Measurements from ENCODE around the gene SLC25A19.
A peak's percentile ranks its signal among the peaks of the same experiment; 100 is the strongest.

SLC25A19 gene

DNA sequence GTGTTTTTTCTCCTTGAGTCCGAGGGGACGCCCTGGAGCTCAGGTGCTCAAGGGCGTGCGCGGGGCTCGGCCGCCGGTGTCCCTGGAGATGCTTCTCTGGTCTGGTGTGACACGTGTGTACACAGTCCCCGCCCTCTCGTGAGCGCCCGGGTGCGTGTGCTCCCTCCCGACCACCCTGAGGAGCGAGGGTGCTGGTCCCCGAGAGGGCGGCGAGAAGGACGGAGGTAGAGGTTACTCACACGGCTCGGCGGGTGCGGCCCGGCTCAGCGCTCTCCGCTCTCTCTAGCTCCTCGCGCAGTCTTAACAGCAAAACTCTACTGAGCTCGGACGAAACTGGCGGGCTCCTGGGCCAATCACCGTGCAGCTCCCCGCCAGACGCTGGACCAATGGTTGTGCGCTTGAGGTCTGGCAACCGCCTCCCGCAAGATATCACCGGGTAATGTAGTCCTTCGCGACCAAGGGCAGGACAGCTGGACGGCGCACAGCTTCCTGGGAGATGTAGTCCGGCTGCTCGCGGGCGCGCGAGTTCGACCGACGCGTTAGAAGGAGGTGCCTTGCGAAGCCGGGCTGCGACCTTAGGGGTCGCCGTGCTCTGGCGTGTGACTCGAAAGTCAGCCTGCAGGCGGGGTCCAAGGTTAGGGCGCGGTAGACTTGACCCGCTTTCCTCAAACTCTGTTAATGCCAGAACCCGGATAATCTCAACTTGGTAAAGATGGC is at the start of gene SLC25A19:
Gene SLC25A19, minus strand, starts transcription at position 319 of the 717 bp plus-strand sequence. CDS start 2,669 bp downstream, outside the sequence.
- peak; percentile 93 for DNase-seq

GRCh38 chr17:75338335-75338734 is 49.1 kb upstream of the SLC25A19 start:
- no peak for DNase-seq

DNA sequence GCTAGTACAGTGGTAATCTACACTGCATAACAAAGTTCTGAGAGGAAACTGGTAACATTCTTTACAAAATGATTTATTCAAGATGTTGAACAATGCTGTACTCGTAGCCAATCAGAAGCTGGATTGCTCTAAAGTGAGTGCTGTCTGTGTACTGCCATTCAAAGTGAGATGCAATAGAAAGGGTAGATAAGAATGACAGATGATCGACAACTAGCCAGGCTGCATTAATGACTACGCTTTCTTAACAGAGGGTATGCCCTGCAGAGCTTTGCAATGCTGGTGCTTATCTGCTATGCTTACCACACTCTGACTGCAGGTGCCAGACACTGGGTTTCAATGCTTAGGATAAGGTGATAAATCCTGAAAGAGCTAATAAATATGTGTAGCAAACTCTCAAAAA is 46.1 kb upstream of the SLC25A19 start:
- no peak for DNase-seq

DNA sequence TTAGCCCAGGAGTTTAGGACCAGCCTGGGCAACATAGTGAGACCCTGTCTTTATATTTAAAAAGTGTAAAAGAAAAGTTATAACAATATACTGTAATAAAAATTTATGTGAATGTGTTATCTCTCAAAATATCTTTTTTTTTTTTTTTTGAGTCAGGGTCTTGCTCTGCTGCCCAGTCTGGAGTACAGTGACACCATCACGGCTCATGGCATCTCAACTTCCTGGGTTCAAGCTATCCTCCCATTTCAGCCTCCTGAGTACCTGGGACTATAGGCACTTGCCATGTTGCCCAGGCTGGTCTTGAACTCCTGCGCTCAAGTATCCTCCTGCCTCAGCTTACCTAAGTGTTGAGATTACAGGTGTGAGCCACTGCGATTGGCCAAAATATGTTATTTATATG is 45.5 kb upstream of the SLC25A19 start:
- no peak for DNase-seq

- DNase-seq: no peak
These were observed 42.4 kb upstream of the SLC25A19 start for GRCh38 chr17:75331671-75332070.

GRCh38 chr17:75327757-75328156 is 38.5 kb upstream of the SLC25A19 start:
- no peak for DNase-seq

DNA sequence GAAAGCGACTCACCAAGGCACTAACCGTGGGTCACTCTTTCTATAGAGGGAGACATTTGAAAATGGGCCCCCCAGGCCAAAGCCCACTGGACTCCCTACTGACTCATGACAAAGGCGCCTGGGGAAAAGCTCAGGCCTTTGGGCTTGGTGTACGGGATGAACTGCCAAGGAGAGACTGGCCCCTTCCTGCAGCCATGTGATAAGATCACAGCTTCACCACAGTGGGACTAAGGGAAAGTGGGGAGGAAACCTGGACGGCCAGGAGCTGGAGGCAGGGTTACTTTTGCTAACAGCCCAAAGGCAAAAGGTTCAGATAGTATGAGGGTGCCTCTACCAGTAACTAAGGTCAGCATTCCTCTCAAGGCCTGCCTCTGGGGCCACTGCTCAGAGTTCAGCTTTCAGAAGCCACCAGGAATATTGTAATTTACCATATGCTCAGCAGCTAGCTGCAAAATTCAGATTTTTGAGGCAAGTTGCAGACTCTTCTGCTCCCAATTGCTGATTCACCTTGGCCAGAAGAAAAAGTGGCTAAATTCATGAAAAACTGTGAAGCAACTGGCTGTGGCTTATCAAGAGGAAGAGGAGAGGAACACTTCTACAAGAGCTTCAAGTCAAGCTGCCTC is 37.1 kb upstream of the SLC25A19 start:
- DNase-seq: no peak

DNA sequence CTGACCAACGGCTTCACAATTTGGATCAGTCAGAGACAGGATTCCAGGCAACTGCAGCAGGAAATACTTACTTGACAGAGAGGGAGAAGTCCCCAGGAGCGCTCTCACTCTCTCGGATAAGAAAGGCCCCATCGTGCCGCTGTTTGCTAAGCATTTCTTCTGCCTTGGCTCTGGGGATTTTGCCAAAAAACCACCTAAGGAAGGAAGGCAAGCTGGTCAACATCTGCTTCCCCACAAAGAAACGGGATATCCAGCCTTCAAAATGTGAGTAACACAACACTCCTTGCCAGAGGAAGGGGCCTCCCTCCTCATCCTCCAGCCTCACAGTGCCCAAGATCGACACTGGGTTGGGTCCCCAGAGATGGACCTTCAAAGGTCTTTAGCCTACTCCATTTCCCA is 36.6 kb upstream of the SLC25A19 start:
- DNase-seq: no peak

- no peak for DNase-seq
These were observed 36.1 kb upstream of the SLC25A19 start for GRCh38 chr17:75325348-75325747.

DNA sequence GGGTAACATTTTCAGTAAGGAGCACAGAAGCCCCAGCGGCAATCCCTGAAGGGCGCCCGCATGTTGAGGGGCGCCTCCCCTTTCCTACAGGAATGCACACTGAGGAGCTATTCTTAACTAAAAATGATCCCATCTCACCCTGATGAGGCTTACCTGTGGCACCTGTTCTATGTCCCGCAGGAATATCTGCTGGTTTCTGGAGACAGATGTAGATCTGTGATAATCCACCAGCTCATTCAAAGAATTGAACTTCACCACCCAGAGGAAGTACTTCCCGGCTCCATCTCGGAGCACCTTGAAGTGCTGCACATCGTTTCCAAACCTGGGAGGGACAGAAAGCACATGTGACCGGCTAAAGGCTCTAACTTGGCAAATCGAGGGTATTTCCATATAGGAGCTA is 32.3 kb upstream of the SLC25A19 start:
- no peak for DNase-seq

DNA sequence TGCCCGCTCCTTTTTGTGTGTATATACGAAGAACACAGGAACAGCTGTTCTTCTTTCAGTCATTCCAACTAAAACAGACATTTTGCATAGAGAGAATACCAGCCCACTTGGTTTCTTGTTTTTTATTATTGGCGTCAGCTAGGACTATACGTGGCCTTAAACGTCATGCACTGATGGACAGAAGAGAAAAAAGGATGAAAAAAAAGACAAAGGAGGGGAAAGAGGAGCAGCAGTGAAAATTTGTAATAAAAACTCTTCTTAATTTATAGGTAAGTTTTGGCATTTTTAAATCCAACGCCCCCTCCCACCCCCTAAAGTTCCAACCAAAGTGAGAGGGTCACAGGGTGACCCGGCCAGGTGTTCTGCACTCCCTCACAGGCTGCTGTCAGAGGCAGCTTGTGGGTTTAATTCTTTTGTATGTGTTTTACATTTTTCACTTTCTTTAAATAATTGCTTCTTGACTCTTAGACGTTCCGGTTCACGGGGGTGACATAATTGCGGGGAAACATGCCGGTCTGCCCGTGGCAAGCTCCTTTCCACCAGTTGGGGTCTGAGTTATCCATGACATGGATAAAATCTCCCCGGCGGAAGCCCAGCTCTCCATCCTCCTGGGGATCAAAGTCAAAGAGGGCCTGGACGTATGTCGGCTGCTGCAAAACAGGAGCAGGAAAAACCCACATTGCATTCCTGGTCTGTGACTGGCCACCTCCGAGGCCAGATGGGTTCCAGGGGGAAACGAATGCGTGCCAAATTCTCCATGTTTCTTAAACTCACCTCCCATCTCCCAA is 30.9 kb upstream of the SLC25A19 start:
- DNase-seq: no peak

DNA sequence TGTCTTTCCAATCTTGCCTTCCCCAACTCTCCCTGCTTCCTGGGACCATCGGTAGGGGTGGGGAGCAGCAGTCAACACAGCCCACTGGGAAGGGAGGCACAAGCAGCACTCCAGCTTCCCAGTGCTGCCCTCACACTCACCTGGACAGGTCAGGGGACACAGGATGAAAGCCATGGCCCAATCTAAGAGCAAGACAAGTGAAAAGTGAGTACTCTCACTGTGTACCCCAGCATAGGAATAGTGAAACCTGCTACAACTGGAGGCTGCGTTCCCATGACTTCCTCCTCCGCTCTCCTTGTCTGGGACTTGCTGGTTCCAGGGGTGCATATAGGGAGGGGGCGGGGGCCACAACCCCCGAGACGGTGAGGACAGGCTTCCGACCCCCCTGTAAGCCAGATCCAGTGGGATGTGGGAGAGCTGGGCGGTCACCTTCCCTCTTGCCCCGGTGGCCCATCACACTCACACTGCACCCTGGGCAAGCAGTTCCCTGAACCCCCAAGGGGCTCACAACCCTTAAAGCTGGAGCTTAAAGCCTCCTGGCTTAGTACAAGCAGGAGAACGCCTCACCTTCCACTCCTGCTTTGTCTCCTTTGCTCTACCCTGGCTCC is 29.5 kb upstream of the SLC25A19 start:
- no peak for DNase-seq

DNA sequence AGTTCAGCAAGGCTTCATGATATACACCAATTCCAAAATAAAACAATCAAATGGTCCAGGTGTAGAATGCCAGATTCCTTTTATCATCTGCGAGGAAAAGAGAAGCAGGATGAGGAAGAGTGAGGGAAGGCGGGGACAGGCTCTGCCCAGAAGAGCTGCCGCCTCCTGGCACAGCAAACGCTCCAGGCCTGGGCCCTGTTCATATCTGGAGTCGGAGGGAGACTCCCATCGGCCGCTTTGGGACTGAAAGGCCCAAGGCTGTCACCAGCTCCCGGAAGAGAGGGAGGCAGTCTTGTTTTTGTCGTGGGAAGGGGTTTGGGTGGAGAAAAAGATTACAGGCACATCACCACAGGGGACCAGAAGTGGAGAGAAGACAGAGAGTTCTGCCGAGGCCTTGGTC is 29.0 kb upstream of the SLC25A19 start:
- no peak for DNase-seq

DNA sequence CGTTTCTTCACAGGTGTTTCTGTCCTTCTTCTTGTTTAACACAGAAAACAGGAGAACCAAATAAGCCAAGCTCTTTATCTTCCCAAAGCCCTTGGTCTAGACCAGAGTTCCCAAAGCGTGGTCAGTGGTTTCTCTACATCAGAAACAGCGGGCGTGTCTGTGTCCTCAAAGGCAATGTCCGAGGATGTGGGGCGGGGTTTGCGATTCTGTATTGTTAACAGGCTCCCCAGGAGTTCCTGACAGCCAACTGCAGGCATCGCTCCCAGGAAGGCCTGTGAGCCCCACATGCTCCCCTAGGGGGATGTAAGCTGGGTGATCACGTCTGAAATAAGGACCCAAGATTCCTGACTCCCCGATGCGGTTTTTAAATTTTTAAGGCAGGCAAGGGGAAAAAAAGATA is 28.4 kb upstream of the SLC25A19 start:
- DNase-seq: no peak

- no peak for DNase-seq
These were observed 27.0 kb upstream of the SLC25A19 start for GRCh38 chr17:75316253-75316652.

DNA sequence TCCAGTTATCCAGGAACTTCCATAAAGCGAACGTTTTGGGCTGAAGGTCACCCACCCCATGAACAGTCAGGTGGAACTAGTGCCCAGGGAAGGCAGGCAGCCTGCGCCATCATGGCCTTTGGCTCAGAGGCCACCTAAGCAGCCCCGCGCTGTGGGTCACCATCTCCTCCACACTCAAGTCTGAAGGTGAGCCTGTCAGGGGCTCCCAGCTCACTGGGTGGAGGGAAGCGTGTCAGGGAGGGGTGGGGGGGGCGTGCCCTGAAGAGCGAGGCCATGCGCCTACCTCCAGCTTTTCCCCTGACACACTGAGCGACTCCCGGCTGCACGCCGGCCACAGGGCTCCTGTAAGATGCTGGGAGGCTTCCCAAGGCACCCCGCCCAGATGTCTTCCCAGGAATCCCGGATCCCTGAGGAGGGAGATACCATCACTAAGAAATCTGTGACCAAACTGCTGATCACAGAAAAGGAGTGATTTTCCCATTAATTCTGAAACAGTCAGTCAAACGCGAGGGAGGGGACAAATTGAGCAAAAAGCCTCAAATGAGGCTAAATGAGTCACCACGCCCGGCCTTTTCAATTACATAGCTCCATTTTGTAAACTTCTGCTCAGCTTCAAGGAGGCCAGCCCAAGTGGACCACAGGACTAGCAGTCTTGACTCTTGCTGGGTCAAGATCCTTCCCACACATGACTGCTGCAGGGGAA is 26.5 kb upstream of the SLC25A19 start:
- DNase-seq: no peak

DNA sequence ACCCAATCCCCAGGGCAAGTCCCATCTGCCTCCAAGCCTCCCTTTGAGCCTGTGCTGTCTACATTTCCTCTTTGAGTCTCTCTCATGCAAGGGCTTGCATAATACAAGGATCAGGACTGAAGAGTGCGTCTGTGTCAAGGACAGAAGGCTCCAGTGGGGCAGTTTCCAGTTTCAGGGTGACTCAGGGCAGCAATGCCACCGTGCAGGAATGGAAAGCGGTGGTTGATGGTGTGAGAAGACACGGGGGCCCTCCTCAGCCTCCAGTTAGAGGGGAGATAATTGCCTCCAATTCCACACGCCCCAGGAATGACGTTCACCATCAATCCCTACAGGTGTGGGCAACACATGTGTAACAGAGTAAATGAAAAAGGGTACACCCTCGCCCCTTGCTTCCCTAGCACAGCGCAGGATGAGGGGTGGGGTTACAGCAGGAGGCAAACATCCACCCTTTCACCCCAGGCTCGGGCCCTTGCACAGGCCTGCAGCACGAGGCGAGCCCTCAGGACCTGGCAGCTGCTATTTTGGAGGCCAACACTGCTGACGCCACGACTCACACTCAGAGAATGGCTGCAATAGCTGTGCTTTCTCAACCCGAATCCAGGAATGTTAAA is 24.8 kb upstream of the SLC25A19 start:
- no peak for DNase-seq

DNA sequence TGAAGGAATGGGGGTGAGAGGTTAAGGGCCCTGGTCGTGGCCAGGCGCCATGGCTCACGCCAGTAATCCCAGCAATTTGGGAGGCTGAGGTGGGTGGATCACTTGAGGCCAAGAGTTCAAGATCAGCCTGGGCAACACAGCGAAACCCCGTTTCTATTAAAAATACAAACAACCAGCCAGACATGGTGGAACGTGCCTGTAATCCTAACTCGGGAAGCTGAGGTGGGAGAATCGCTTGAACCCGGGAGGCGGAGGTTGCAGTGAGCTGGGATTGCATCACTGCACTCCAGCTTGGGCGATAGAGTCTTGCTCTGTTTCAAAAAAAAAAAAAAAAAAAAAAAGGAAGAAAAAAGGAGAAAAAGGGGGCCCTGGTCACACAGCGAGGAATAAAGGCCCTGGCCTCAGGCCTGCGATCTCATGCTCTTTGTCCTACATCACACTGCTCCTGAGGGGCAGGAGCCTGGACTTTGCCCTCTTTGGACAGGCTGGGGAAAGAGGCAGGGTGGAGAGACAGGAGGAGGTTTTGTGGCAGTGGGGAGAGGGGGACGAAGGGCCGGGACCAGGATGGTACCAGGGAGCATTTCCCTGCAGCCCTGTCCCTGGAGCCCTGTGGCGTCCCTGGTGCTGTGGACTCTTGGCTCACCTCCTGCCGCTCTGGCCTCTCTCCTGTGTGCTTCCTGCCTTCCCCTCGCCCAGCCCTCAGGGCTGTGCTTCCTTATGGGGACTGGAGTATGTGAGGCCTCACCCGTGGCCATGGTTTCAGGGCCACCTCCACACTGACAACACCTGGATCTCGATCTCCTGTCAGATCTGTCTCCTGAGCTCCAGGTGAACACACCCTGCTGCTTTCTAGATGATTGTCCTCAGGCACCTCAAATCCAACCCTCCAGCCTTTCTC is 19.7 kb upstream of the SLC25A19 start:
- DNase-seq: no peak

DNA sequence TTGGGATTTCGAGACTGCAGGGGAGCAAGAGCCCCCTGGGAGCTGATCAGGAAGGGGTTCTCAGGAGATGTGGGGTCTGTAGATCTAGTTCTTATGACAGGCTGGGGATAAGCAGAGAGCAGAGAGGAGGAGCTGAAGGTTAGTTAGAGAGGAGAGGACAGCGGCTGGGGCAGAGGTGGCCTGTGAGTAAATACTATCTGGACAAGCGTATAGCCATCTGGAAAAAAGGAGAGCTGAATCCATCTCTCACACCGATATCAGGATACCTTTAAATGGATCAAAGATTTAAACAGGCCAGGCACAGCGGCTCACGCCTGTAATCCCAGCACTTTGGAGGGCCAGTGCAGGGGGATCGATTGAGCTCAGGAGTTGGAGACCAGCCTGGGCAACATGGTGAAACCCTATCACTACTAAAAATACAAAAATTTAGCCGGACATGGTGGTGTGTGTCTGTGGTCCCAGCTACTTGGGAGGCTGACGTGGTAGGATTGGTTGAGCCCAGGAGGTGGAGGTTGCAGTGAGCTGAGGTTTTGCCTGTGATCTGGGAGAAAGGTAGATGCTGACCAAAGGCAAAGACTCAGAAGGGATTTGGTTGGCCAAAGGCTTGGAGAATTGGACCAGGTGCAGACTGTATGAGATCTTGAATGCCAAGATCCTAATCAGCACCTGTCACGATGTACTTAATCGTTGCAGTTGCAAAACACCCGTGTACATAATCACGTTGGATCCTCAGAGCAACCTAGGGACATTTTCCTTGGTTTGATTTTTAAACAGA is 18.9 kb upstream of the SLC25A19 start:
- DNase-seq: no peak

DNA sequence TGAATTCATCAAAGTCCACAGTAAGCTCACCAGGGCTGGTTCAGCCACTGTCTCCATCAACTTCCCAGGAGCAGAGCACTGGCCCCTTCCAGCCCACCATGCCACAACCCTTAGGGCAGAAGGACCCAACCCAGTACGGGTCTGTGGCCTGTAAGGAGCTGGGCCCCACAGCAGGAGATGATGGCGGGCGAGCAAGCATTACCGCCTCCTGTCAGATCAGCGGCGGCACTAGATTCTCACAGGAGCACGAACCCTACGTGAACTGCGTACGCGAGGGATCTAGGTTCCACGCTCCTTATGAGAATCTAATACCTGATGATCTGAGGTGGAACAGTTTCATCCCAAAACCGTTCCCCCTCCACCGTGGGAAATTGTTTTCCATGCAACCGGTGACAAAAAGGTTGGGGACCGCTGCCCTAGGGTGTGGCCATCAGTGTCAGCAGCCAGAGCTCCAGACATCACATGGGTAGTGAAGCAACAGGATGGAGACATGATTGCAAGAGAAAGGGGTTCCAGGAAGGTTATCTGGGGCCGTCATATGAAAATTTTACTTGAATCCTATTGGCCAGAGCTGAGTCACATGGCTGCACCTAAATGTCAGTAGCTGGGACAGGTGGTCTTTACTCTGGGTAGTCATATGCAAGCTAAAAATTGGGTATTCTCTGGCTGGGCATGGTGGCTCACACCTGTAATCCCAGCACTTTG is 12.4 kb upstream of the SLC25A19 start:
- DNase-seq: no peak
